HepG2 (cell line): ENCODE measurements around the gene EXTL1. TPM values are rescaled to one million over a fixed set of nuclear protein-coding genes. Genes with fewer than 3 reads are reported as not detected.

ENCODE experiments used
- DNMT1 ChIP-seq: sonication (generic); formaldehyde crosslinking; IDR thresholded peaks from 2 replicates; pipeline ENCODE4 v1.5.1; 2020; ENCODE audit warnings: mild to moderate bottlenecking, missing genetic modification reagents
- HHEX ChIP-seq: IDR thresholded peaks from 2 replicates; pipeline ENCODE4 v1.6.1; 2016; ENCODE audit warnings: control low read depth
- HNRNPLL ChIP-seq: fragments of 200-400 bp; formaldehyde crosslinking; IDR thresholded peaks from 2 replicates; pipeline ENCODE4 v1.6.1; 2017; ENCODE audit warnings: mild to moderate bottlenecking, low read depth, low read length; ENCODE audit not compliant: poor library complexity, severe bottlenecking
- LCORL ChIP-seq, 2 experiments: fragments of 450-650 bp in 1 of 2; sonication (generic) in 1 of 2; formaldehyde crosslinking in 1 of 2; IDR thresholded peaks; 2 replicates each; pipeline versions ENCODE4 v1.5.0 to v1.6.1; 2017 to 2020; ENCODE audit warnings: antibody characterized with exemption in 1 of 2, missing genetic modification reagents in 1 of 2
- MAZ ChIP-seq, 2 experiments: sonication (generic) in 1 of 2; formaldehyde crosslinking in 1 of 2; IDR thresholded peaks; 2 replicates each; pipeline versions ENCODE4 v1.5.0 to v1.6.1; 2012 to 2020; ENCODE audit warnings: low read depth in 2 of 2, mild to moderate bottlenecking in 2 of 2, borderline replicate concordance in 1 of 2, improper control_type of control experiment in 1 of 2, low read length in 1 of 2, missing genetic modification reagents in 1 of 2, moderate library complexity in 1 of 2
- NFRKB ChIP-seq: fragments of 450-650 bp; IDR thresholded peaks from 2 replicates; pipeline ENCODE4 v1.6.1; 2017
- PCBP1 ChIP-seq: fragments of 200-400 bp; formaldehyde crosslinking; IDR thresholded peaks from 2 replicates; pipeline ENCODE4 v1.6.1; 2017; ENCODE audit warnings: mild to moderate bottlenecking, low read depth, low read length, borderline replicate concordance
- SAP130 ChIP-seq: IDR thresholded peaks from 2 replicates; pipeline ENCODE4 v1.6.1; 2016; ENCODE audit warnings: low read depth
- ZBTB38 ChIP-seq: sonication (generic); formaldehyde crosslinking; IDR thresholded peaks from 2 replicates; pipeline ENCODE4 v1.5.1; 2020; ENCODE audit warnings: mild to moderate bottlenecking, missing genetic modification reagents
- ZNF451 ChIP-seq: sonication (generic); formaldehyde crosslinking; IDR thresholded peaks from 2 replicates; pipeline ENCODE4 v1.5.0; 2020; ENCODE audit warnings: mild to moderate bottlenecking, missing genetic modification reagents
- ZNF607 ChIP-seq: sonication (generic); formaldehyde crosslinking; IDR thresholded peaks from 2 replicates; pipeline ENCODE4 v1.5.1; 2020; ENCODE audit warnings: missing genetic modification reagents, mild to moderate bottlenecking, borderline replicate concordance
- polyA plus RNA-seq, 8 experiments: library from polyadenylated mRNA; depleted of rRNA in 3 of 8; stranded (reverse) in 7 of 8; unstranded in 1 of 8; fragments of >200 nt; fragmentation: Illumina TruSeq in 4 of 8; extraction: Trizol in 4 of 8; gene quantifications; 2 replicates each; pipeline versions ENCODE4 v1.2.1 to v1.2.3, GENCODE V29; 2011 to 2016; ENCODE audit warnings: low read depth in 4 of 8, missing spikeins in 1 of 8, mixed read lengths in 1 of 8; ENCODE audit not compliant: insufficient read depth in 1 of 8
- total RNA-seq, 5 experiments: library from RNA; depleted of rRNA; stranded (reverse); fragments of >200 nt; fragmentation: Illumina TruSeq; extraction: Trizol; gene quantifications; 2 replicates each; pipeline ENCODE4 v1.2.3, GENCODE V29; 2016; ENCODE audit warnings: low read depth in 1 of 5
- TF ChIP-seq, protein P1 (sequence below): sonication (generic); formaldehyde crosslinking; IDR thresholded peaks from 2 replicates; pipeline ENCODE4; 2020; ENCODE audit warnings: missing genetic modification reagents, mild to moderate bottlenecking, borderline replicate concordance
- TF ChIP-seq, protein P2 (sequence below): sonication (generic); formaldehyde crosslinking; IDR thresholded peaks from 2 replicates; pipeline ENCODE4 v1.4.0; 2020; ENCODE audit warnings: mild to moderate bottlenecking, missing genetic modification reagents, borderline replicate concordance
- TF ChIP-seq, protein P3 (sequence below): sonication (generic); formaldehyde crosslinking; IDR thresholded peaks from 2 replicates; pipeline ENCODE4 v1.8.0; 2022; ENCODE audit warnings: low read depth, missing genetic modification reagents
- TF ChIP-seq, protein P4 (sequence below): IDR thresholded peaks from 2 replicates; pipeline ENCODE4 v1.6.1; 2012; ENCODE audit warnings: low read depth, low read length, improper control_type of control experiment

EXTL1 gene
- total and polyA plus RNA-seq, 2 of the 13 experiments (the other 11 are each of a cell fraction or from before 2014, with no cell fraction given) = 0.35 to 1.0 TPM

DNA sequence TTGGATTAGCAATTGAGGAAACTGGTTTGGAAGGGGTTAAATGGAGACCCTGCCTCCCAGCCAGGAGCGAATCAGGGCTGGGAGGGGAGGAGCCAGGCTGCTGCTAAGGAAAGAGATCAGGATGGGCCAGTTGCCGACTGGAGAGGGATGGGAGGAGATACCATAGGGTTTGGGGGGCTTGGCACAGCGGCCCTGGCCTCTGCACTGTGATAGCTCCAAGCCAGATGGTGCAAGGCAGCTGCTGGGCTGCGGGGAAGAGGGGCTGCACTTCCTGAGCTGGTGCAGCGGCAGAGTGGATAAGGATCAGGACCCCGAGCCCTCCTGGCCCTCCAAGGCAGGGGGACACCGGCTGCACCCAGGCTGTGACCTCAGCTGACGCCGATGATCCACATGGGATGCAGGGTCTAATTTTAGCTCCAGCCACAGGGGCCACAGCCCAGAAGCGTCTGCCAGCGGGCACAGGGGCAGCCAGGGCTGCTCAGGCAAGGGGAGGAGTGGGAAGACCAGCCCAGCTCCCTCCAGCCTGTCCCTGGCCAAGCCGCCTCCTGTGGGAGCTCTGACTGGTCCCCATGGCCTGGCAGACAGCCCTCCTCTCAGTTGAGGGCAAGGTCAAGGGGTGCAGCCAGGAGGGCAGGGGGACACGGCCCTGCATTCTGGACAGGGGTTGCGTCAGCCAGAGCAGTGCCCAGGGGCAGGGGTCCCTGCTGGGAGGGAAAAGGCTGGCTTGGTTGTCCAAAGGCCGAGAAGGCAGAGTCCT is at the start of gene EXTL1 (continued):
- TF ChIP-seq, protein P1, sequence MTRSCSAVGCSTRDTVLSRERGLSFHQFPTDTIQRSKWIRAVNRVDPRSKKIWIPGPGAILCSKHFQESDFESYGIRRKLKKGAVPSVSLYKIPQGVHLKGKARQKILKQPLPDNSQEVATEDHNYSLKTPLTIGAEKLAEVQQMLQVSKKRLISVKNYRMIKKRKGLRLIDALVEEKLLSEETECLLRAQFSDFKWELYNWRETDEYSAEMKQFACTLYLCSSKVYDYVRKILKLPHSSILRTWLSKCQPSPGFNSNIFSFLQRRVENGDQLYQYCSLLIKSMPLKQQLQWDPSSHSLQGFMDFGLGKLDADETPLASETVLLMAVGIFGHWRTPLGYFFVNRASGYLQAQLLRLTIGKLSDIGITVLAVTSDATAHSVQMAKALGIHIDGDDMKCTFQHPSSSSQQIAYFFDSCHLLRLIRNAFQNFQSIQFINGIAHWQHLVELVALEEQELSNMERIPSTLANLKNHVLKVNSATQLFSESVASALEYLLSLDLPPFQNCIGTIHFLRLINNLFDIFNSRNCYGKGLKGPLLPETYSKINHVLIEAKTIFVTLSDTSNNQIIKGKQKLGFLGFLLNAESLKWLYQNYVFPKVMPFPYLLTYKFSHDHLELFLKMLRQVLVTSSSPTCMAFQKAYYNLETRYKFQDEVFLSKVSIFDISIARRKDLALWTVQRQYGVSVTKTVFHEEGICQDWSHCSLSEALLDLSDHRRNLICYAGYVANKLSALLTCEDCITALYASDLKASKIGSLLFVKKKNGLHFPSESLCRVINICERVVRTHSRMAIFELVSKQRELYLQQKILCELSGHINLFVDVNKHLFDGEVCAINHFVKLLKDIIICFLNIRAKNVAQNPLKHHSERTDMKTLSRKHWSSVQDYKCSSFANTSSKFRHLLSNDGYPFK (CRISPR knock-in tag) = 0 out of 2 replicates have a peak, but pooled peaks have one; percentile 15
- no peak for TF ChIP-seq ZNF451 (CRISPR knock-in tag)
- TF ChIP-seq, protein P2, sequence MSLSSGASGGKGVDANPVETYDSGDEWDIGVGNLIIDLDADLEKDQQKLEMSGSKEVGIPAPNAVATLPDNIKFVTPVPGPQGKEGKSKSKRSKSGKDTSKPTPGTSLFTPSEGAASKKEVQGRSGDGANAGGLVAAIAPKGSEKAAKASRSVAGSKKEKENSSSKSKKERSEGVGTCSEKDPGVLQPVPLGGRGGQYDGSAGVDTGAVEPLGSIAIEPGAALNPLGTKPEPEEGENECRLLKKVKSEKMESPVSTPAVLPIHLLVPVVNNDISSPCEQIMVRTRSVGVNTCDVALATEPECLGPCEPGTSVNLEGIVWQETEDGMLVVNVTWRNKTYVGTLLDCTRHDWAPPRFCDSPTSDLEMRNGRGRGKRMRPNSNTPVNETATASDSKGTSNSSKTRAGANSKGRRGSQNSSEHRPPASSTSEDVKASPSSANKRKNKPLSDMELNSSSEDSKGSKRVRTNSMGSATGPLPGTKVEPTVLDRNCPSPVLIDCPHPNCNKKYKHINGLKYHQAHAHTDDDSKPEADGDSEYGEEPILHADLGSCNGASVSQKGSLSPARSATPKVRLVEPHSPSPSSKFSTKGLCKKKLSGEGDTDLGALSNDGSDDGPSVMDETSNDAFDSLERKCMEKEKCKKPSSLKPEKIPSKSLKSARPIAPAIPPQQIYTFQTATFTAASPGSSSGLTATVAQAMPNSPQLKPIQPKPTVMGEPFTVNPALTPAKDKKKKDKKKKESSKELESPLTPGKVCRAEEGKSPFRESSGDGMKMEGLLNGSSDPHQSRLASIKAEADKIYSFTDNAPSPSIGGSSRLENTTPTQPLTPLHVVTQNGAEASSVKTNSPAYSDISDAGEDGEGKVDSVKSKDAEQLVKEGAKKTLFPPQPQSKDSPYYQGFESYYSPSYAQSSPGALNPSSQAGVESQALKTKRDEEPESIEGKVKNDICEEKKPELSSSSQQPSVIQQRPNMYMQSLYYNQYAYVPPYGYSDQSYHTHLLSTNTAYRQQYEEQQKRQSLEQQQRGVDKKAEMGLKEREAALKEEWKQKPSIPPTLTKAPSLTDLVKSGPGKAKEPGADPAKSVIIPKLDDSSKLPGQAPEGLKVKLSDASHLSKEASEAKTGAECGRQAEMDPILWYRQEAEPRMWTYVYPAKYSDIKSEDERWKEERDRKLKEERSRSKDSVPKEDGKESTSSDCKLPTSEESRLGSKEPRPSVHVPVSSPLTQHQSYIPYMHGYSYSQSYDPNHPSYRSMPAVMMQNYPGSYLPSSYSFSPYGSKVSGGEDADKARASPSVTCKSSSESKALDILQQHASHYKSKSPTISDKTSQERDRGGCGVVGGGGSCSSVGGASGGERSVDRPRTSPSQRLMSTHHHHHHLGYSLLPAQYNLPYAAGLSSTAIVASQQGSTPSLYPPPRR (CRISPR knock-in tag) = no peak
- TF ChIP-seq MAZ (IDR thresholded peaks at IDR 0.05; ENCODE audit: borderline replicate concordance, low read depth, low read length) = no peak
- TF ChIP-seq MAZ (CRISPR knock-in tag; IDR thresholded peaks at IDR 0.05; ENCODE audit: low read depth) = peak; percentile 40; the same call in 1 of the 2 replicates
- TF ChIP-seq PCBP1 = 0 out of 2 replicates have a peak, but pooled peaks have one; percentile 53
- no peak for TF ChIP-seq ZNF607 (CRISPR knock-in tag)
- no peak for TF ChIP-seq DNMT1 (CRISPR knock-in tag)
- TF ChIP-seq, protein P3, sequence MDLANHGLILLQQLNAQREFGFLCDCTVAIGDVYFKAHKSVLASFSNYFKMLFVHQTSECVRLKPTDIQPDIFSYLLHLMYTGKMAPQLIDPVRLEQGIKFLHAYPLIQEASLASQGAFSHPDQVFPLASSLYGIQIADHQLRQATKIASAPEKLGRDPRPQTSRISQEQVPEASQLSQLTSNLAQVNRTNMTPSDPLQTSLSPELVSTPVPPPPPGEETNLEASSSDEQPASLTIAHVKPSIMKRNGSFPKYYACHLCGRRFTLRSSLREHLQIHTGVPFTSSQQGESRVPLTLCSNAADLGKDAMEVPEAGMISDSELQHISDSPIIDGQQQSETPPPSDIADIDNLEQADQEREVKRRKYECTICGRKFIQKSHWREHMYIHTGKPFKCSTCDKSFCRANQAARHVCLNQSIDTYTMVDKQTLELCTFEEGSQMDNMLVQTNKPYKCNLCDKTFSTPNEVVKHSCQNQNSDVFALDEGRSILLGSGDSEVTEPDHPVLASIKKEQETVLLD (CRISPR knock-in tag) = no peak
- no peak for TF ChIP-seq LCORL (IDR thresholded peaks at IDR 0.05)
- TF ChIP-seq LCORL (CRISPR knock-in tag; IDR thresholded peaks at IDR 0.05) = peak; percentile 21; the same call in 1 of the 2 replicates
- no peak for TF ChIP-seq HHEX (CRISPR knock-in tag)
- no peak for TF ChIP-seq ZBTB38
- peak; percentile 42 for TF ChIP-seq HNRNPLL
- no peak for TF ChIP-seq NFRKB
- TF ChIP-seq SAP130 (CRISPR knock-in tag) = 0 out of 2 replicates have a peak, but pooled peaks have one; percentile 3
- TF ChIP-seq, protein P4, sequence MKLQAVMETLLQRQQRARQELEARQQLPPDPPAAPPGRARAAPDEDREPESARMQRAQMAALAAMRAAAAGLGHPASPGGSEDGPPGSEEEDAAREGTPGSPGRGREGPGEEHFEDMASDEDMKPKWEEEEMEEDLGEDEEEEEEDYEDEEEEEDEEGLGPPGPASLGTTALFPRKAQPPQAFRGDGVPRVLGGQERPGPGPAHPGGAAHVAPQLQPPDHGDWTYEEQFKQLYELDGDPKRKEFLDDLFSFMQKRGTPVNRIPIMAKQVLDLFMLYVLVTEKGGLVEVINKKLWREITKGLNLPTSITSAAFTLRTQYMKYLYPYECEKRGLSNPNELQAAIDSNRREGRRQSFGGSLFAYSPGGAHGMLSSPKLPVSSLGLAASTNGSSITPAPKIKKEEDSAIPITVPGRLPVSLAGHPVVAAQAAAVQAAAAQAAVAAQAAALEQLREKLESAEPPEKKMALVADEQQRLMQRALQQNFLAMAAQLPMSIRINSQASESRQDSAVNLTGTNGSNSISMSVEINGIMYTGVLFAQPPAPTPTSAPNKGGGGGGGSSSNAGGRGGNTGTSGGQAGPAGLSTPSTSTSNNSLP = no peak
